Mucosa of descending colon (tissue), 3 donors: ENCODE measurements around the gene STAC3. TPM values are rescaled to one million over a fixed set of nuclear protein-coding genes. Genes with fewer than 3 reads are reported as not detected.
"Not testable (repeated sequence)": the region's sequence is repeated elsewhere in the genome, so short reads cannot be mapped to it uniquely, and the experiment has no call there.

Experiments used
- ATAC-seq: fragments of 200-7000 bp; cut with Tn5 transposase; one replicate; pipeline ENCODE4 v1.9.1; 2020; ENCODE audit warnings: mild to moderate bottlenecking, moderate library complexity
- DNase-seq, 3 donors: peaks; one replicate each; pipeline ENCODE4 v3.0.0-alpha.2; 2020
- H3K36me3 ChIP-seq: fragments of 200-600 bp; one replicate; pipeline ENCODE4 v1.8.0; 2021; ENCODE audit warnings: low read depth, mild to moderate bottlenecking
- H3K4me1 ChIP-seq: fragments of 200-600 bp; one replicate; pipeline ENCODE4 v1.8.0; 2021; ENCODE audit warnings: low read depth, mild to moderate bottlenecking
- H3K4me3 ChIP-seq: fragments of 200-600 bp; one replicate; pipeline ENCODE4 v1.8.0; 2021; ENCODE audit warnings: mild to moderate bottlenecking
- H3K9me3 ChIP-seq: fragments of 200-600 bp; one replicate; pipeline ENCODE4 v1.8.0; 2021; ENCODE audit warnings: mild to moderate bottlenecking
- intact Hi-C, 2 donors: fragments of 100-400 bp; cut with DNase I in 1 of 2; cut with micrococcal nuclease in 1 of 2; formaldehyde crosslinking; loops; one replicate each; pipeline versions ENCODE4 v1.11.0 to v1.11.1; 2022; cut with DNase I, micrococcal nuclease
- total RNA-seq, 3 donors: library from RNA; stranded (reverse); fragmentation: NEBNext Ultra II Directional in 2 of 3; extraction: Animal tissue kit (Norgen Biotek cat#: 25700) in 2 of 3; gene quantifications; one replicate each; pipeline versions ENCODE4 v1.2.1 to v1.2.4, GENCODE V29; 2021 to 2023
- TF ChIP-seq, protein P1 (sequence below): fragments of 200-600 bp; IDR thresholded peaks from one replicate; pipeline ENCODE4 v1.8.0; 2022; ENCODE audit warnings: antibody characterized with exemption, mild to moderate bottlenecking
- donor health status: DM: no; HTN: no; CAD: no; lungs with moderate emphysema.
- donor health status: DM: no; HTN: no; CAD: no.
- donor health status: DM: no; HTN: yes; CAD: no.

The STAC3 gene
- total RNA-seq, 3 donors from 2014 or later = 2.4 to 4.3 (median 3.3) TPM

GRCh38 chr12:57278465-57279381, 27.7 kb upstream of the STAC3 start:
- Histone ChIP-seq H3K4me1 (peaks cover 16% of the 10 kb centered on the region), H3K4me3 (no peak overlapping the region), H3K36me3 (no peaks in the 10 kb centered on the region), H3K9me3 (no peaks in the 10 kb centered on the region)
- DNase-seq (no peak), ATAC-seq (no peak)
- TF ChIP-seq, protein P1, sequence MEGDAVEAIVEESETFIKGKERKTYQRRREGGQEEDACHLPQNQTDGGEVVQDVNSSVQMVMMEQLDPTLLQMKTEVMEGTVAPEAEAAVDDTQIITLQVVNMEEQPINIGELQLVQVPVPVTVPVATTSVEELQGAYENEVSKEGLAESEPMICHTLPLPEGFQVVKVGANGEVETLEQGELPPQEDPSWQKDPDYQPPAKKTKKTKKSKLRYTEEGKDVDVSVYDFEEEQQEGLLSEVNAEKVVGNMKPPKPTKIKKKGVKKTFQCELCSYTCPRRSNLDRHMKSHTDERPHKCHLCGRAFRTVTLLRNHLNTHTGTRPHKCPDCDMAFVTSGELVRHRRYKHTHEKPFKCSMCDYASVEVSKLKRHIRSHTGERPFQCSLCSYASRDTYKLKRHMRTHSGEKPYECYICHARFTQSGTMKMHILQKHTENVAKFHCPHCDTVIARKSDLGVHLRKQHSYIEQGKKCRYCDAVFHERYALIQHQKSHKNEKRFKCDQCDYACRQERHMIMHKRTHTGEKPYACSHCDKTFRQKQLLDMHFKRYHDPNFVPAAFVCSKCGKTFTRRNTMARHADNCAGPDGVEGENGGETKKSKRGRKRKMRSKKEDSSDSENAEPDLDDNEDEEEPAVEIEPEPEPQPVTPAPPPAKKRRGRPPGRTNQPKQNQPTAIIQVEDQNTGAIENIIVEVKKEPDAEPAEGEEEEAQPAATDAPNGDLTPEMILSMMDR = no peak
- intact Hi-C loops = loop anchor here in 1 of 2 donors (10.0 kb wide), 1 partner anchor 176 kb away; the partner anchor contains the start of genes GLI1 and INHBE

DNA sequence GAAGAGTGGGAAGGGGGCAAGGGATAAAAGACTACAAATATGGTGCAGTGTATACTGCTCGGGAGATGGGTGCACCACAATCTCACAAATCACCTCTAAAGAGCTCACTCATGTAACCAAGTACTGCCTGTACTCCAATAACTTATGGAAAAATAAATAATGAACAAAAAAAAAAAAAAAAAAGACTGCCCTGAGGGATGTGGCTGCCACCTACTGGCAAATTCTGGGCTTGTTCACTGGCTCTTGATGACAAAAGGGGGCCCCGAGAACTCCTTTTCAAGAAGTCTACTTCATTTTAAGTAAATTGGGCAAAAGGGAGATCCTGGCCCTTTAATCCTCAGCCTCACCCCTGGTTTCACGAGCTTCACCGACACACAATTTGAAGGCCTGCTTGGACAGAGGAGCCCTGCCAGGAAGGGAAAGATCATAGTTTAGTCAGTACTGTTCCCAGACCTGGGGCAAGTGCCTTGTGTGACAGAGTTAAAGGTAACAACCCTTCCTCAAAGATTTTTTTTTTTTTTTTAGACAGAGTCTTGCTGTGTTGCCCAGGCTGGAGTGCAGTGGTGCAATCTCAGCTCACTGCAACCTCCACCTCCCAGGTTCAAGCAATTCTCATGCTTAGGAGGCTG, 26.1 kb upstream of the STAC3 start:
- Histone ChIP-seq H3K36me3 (no peaks in the 10 kb centered on the region), H3K4me1 (peaks cover 11% of the 10 kb centered on the region), H3K9me3 (no peaks in the 10 kb centered on the region), H3K4me3 (no peak overlapping the region)
- peak in 1 of 3 donors; percentile 48 for DNase-seq
- intact Hi-C loops = loop anchor here in 1 of 2 donors (10.0 kb wide), 1 partner anchor 178 kb away; the partner anchor contains the start of genes GLI1 and INHBE
- no peak for ATAC-seq
- TF ChIP-seq, protein P1 = no peak

DNA sequence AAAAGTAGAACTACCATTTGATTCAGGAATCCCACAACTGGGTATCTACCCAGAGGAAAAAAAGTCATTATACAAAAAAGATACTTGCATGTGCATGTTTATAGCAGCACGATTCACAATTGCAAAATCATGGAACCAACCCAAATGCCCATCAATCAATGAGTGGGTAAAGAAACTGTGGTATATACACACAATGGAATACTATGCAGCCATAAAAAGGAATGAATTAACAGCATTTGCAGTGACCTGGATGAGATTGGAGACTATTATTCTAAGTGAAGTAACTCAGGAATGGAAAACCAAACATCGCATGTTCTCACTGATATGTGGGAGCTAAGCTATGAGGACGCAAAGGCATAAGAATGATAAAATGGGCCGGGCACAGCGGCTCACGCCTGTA, 25.2 kb upstream of the STAC3 start:
- intact Hi-C loops = loop anchor here in 1 of 2 donors (10.0 kb wide), 1 partner anchor 179 kb away; the partner anchor contains the start of genes GLI1 and INHBE
- DNase-seq, H3K36me3 ChIP-seq, ATAC-seq, H3K4me3 ChIP-seq, H3K9me3 ChIP-seq: not testable (repeated sequence)
- H3K4me1 ChIP-seq = peaks cover 11% of the 10 kb centered on the region

GRCh38 chr12:57273516-57273915, 22.5 kb upstream of the STAC3 start:
- H3K4me3 ChIP-seq = no peak overlapping the region
- ATAC-seq (no peak), DNase-seq (no peak)
- no peaks in the 10 kb centered on the region for H3K36me3 ChIP-seq
- H3K9me3 ChIP-seq = no peaks in the 10 kb centered on the region
- TF ChIP-seq, protein P1 = no peak
- intact Hi-C loops = loop anchor here in 1 of 2 donors (10.0 kb wide), 1 partner anchor 181 kb away; the partner anchor contains the start of genes GLI1 and INHBE
- H3K4me1 ChIP-seq = no peaks in the 10 kb centered on the region

DNA sequence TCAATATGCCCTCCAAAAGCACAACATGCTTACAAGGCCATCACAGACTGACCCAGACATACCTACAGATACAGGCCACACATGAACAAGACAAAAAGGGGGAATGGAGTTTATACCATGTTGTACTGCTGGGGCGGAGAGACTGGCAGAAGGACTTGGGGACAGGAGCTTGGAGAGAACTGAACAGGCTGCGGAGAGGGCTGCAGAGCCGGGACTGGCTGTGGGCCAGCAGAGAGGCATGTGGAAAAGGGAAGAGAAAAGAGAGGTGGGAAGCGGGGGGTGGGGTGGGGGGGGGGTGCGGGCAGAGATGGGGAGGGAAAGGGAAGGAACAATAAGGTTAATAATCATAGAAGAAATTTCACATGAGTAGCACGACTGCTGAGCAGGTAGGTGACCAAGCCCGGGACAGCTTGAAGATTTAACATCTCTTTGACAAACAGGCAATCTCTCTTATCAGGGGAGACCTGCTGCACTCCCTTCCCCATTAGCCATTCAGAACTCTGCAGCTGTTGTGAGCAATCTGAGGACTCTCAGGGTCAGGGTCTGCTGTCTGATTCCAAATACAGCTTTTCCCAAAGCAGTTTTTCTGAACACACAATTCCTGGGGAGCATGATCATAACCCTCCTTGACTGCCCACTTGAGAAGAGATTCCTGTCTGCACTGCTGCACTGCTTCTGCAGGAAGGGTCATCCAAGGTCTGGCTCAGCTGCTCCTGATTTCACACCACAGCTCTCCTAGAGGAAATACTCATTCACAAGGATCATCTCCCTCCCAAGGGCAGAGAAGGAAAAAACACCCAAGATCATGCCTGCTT, 21.6 kb upstream of the STAC3 start:
- DNase-seq (no peak), ATAC-seq (no peak)
- H3K4me1 ChIP-seq = no peaks in the 10 kb centered on the region
- peaks cover 1% of the 10 kb centered on the region for H3K36me3 ChIP-seq
- no peak overlapping the region for H3K4me3 ChIP-seq
- no peaks in the 10 kb centered on the region for H3K9me3 ChIP-seq
- TF ChIP-seq, protein P1 = no peak
- intact Hi-C loops = loop anchor here in 1 of 2 donors (10.0 kb wide), 1 partner anchor 182 kb away; the partner anchor contains the start of genes GLI1 and INHBE
